Measurements from ENCODE around the gene MESD.
A peak's percentile ranks its signal among the peaks of the same experiment; 100 is the strongest.

- TF ChIP-seq CTCF (conservative IDR thresholded peaks at IDR 0.05; ENCODE audit: low read depth, low read length) (peak; percentile 59), EZH2phosphoT487 (IDR thresholded peaks at IDR 0.05; ENCODE audit: borderline replicate concordance, low read length) (no peak), EZH2 (IDR thresholded peaks at IDR 0.05; ENCODE audit: low read length, unreplicated experiment) (no peak)
Measured at GRCh38 chr15:80996247-80996646, 6.6 kb upstream of the MESD start.

Data from PC-3 (cell line).